ENCODE measurements around the gene INSL3. TPM values are rescaled to one million over a fixed set of nuclear protein-coding genes. Genes with fewer than 3 reads are reported as not detected.
A peak's percentile ranks its signal among the peaks of the same experiment; 100 is the strongest.
"Not testable (repeated sequence)": the region's sequence is repeated elsewhere in the genome, so short reads cannot be mapped to it uniquely, and the experiment has no call there.

Gene INSL3
- total RNA-seq, 4 donors from 2014 or later, result not detected

GRCh38 chr19:17790059-17790780 is 31.1 kb downstream of the INSL3 start:
- DNase-seq (ENCODE audit: extremely low spot score), result no peak
- 85% methylated on average over 6 of the region's 6 CpGs for WGBS
- intact Hi-C loops (cut with DNase I), result no loop called here
- Histone ChIP-seq H3K27me3 (peaks cover 0 to 55% (median 15%) of the 10 kb centered on the region in 4 donors), H3K9me3 (no peaks in the 10 kb centered on the region), H3K4me3 (no peak overlapping the region), H3K27ac (replicated peaks in 1 of 4) (no peak overlapping the region), H3K4me1 (peaks cover 0 to 10% (median 6%) of the 10 kb centered on the region in 4 donors), H3K36me3 (no peaks in the 10 kb centered on the region)
- no peak for TF ChIP-seq CTCF (IDR thresholded peaks at IDR 0.05)
- TF ChIP-seq POLR2AphosphoS5 (IDR thresholded peaks at IDR 0.05), result no peak
- no peak for TF ChIP-seq POLR2A (IDR thresholded peaks at IDR 0.05; ENCODE audit: low read depth)
- no peak for TF ChIP-seq EP300 (IDR thresholded peaks at IDR 0.05)

GRCh38 chr19:17788632-17789031 is 32.7 kb downstream of the INSL3 start:
- Histone ChIP-seq H3K36me3 (no peaks in the 10 kb centered on the region), H3K9me3 (no peaks in the 10 kb centered on the region), H3K4me3 (no peak overlapping the region), H3K27ac (replicated peaks in 1 of 4) (no peak overlapping the region), H3K4me1 (peaks cover 0 to 13% (median 0%) of the 10 kb centered on the region in 4 donors), H3K27me3 (peaks cover 0 to 55% (median 3%) of the 10 kb centered on the region in 4 donors)
- 87% methylated on average over 2 of the region's 2 CpGs for WGBS
- TF ChIP-seq EP300 (IDR thresholded peaks at IDR 0.05), result no peak
- TF ChIP-seq CTCF (IDR thresholded peaks at IDR 0.05), result no peak
- no peak for TF ChIP-seq POLR2AphosphoS5 (IDR thresholded peaks at IDR 0.05)
- no peak for TF ChIP-seq POLR2A (IDR thresholded peaks at IDR 0.05; ENCODE audit: low read depth)
- intact Hi-C loops (cut with DNase I), result no loop called here
- DNase-seq (ENCODE audit: extremely low spot score), result no peak

GRCh38 chr19:17787274-17787913 is 33.9 kb downstream of the INSL3 start:
- intact Hi-C loops (cut with DNase I), result no loop called here
- Histone ChIP-seq H3K27me3 (peaks cover 0 to 55% (median 0%) of the 10 kb centered on the region in 4 donors), H3K27ac (replicated peaks in 1 of 4) (no peak overlapping the region), H3K4me3 (no peak overlapping the region), H3K9me3 (no peaks in the 10 kb centered on the region), H3K4me1 (peaks cover 0 to 13% (median 0%) of the 10 kb centered on the region in 4 donors), H3K36me3 (no peaks in the 10 kb centered on the region)
- TF ChIP-seq CTCF (IDR thresholded peaks at IDR 0.05) (no peak), EP300 (IDR thresholded peaks at IDR 0.05) (no peak), POLR2AphosphoS5 (IDR thresholded peaks at IDR 0.05) (no peak), POLR2A (IDR thresholded peaks at IDR 0.05; ENCODE audit: low read depth) (no peak)
- DNase-seq (ENCODE audit: extremely low spot score), result no peak
- WGBS, result 92% methylated on average over 2 of the region's 14 CpGs

- intact Hi-C loops (cut with DNase I), result no loop called here
- Histone ChIP-seq H3K27me3 (peaks cover 0 to 78% (median 3%) of the 10 kb centered on the region in 4 donors), H3K4me3 (no peak overlapping the region), H3K27ac (replicated peaks in 1 of 4) (no peak overlapping the region), H3K36me3 (no peaks in the 10 kb centered on the region), H3K4me1 (peaks cover 0 to 11% (median 2%) of the 10 kb centered on the region in 4 donors), H3K9me3 (no peaks in the 10 kb centered on the region)
- TF ChIP-seq CTCF (IDR thresholded peaks at IDR 0.05), result peak; percentile 59 to 77 (median 61)
- TF ChIP-seq POLR2AphosphoS5 (IDR thresholded peaks at IDR 0.05), result no peak
- no peak for TF ChIP-seq POLR2A (IDR thresholded peaks at IDR 0.05; ENCODE audit: low read depth)
- TF ChIP-seq EP300 (IDR thresholded peaks at IDR 0.05), result no peak
- 48% methylated on average over 32 of the region's 32 CpGs for WGBS
- no peak for DNase-seq (ENCODE audit: extremely low spot score)
Observed at GRCh38 chr19:17784201-17785008, 36.9 kb downstream of the INSL3 start.

- H3K4me3 ChIP-seq; intact Hi-C loops (cut with DNase I); DNase-seq (ENCODE audit: extremely low spot score); H3K9me3 ChIP-seq; H3K36me3 ChIP-seq; H3K27ac ChIP-seq (replicated peaks in 1 of 4): not testable (repeated sequence)
- Histone ChIP-seq H3K4me1 (peaks cover 0 to 14% (median 9%) of the 10 kb centered on the region in 4 donors), H3K27me3 (peaks cover 0 to 78% (median 3%) of the 10 kb centered on the region in 4 donors)
- no CpG with 5 or more reads among the region's 5 CpGs for WGBS
Observed at GRCh38 chr19:17783721-17784120, 37.6 kb downstream of the INSL3 start.
